Stimulated activated CD4-positive, alpha-beta T cell treated with anti-CD3 and anti-CD28 coated beads, Interleukin-1b, Interleukin-23, amount 100 ng/mL, for 24 hours (primary cell): Measurements from ENCODE around the gene STX7.

Source experiments
- DNase-seq, 4 experiments: peaks; one replicate each; pipeline ENCODE4 v3.0.0-alpha.2; 2020; ENCODE audit warnings: low read depth in 4 of 4, low spot score in 1 of 4

Gene STX7

GRCh38 chr6:132478266-132478665, 34.6 kb downstream of the STX7 start:
- DNase-seq, result no peak

DNA sequence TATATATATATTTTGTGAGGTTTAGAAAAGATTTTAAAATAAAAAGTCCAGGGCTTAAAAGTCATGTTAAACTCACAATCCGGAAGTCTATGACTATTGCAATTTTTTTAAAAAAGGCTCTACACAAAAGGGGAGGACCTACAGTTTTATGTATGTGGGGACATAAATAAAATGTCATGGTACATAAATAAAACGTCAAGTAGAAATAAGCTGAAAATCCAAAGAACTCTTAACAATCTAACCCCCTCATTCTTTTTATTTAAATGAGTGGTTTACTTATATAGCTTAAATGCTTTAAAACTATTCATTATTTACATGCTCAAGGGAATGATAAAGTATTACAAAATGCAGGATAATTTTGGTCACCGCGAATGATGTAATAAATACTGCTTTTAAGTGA, 36.2 kb downstream of the STX7 start:
- no peak for DNase-seq

GRCh38 chr6:132475925-132476324, 37.0 kb downstream of the STX7 start:
- no peak for DNase-seq

DNA sequence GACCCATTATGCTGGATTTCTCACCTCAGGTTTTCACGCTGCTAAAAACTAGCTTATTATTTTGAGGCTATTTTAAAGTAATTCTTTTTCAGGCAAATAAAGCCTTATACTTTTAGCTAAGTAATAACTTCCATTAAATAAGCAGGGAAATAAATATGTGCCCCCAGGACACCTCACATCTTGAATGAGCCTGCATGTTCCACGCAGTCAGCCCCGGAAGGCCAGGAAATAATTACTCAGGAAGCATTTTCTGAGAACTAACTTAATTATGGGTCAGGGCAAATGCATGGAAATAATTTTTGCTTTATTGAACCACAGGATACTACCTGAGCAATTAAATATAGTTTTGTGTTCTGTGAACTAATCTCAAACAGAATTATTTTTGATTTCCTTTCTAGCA, 41.1 kb downstream of the STX7 start:
- DNase-seq, result no peak

GRCh38 chr6:132466952-132467351, 46.0 kb downstream of the STX7 start:
- no peak for DNase-seq

- no peak for DNase-seq
Measured at GRCh38 chr6:132465530-132466485, 47.1 kb downstream of the STX7 start.

- no peak for DNase-seq
Measured at GRCh38 chr6:132464538-132465256, 48.2 kb downstream of the STX7 start.

- DNase-seq, result no peak
Measured at GRCh38 chr6:132461958-132462357, 51.0 kb downstream of the STX7 start.

DNA sequence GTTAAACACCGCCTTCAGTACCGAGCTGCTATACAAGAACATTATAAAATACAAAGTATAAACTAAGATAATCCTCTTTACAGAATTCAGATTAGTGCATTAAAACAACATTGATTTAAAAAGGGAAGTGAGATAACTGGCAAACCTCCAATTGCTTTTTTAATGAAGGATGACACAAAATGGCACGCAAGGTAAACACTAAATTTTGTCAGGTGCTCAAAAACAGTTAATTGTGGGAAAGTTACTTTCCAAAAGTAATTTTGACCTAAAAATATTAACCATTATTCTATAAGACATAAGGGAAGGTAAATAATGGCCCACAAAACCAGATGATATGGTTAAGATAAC, 53.3 kb downstream of the STX7 start:
- no peak for DNase-seq

DNA sequence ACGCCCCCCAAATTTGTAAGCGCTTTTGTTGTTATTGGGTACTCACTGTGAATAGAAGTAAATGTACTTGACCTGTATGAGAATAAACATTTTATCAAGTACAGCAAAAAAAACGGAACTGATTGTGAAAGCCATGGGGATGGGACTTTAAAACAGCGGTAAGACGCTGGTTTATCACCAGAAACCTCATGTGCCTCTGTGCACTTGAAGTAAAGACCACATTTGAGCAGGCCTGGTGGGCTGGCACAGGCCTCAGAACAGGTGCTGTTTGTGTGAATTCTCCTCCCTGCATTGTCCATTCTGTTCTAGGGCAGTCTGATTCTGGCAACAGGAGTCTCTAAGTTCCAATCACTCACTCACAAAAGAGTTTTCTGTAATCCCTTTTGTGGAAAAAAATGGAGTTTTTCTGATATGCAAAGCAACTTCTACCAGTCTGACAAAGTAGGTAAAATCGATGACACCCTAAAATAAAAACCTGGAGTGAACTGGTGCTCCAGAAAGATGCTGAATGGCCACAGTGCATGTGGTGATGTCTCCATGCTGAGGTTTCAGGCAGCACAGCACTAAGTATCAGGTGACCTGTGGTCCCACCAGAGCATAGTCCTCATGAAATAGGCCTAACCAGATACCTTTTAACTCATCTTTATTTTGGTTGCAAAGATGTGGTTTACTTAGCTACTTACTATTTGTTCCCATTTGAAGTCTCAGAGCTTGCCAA, 53.9 kb downstream of the STX7 start:
- DNase-seq, result no peak

DNA sequence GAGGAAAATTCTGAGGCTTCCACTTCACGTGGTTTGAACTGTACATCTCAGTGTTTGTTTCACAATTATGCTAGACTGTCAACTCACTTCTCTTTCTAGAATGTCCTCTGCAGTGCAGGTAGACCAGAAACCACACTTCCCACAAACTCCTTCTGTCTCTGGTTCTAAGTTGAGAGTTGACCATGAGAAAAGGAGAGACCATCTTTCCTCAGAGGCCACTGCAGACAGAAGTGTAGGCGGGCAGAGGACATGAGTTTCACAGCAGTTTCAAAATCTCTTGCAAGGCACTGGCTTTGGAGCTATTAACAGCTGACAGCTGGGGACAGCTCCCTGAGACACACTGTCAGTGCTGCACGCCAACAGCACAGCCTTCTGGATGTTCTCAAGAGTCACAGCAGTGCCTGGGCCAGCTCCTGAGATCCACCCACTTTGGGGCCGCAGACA, 56.2 kb downstream of the STX7 start:
- DNase-seq, result no peak

DNA sequence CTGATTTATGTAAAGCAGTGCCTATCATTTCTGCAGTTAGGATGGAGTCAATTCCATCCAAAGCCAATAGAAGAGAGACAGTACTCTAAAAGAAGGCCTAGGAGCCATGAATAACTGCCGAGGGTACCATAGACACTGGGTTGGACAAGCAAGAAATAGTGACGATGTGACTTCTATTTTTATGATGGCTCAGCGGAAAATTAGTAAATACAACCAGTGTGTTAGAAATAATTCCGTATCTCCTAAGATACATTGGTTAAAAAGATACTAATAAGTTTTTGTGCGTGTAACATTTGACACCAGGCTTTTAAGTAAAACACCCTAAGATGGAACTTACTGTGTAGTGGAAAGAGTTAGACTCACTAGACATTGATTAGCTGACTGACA, 66.1 kb downstream of the STX7 start:
- DNase-seq, result no peak

- no peak for DNase-seq
Measured at GRCh38 chr6:132446141-132446854, 66.6 kb downstream of the STX7 start.

DNA sequence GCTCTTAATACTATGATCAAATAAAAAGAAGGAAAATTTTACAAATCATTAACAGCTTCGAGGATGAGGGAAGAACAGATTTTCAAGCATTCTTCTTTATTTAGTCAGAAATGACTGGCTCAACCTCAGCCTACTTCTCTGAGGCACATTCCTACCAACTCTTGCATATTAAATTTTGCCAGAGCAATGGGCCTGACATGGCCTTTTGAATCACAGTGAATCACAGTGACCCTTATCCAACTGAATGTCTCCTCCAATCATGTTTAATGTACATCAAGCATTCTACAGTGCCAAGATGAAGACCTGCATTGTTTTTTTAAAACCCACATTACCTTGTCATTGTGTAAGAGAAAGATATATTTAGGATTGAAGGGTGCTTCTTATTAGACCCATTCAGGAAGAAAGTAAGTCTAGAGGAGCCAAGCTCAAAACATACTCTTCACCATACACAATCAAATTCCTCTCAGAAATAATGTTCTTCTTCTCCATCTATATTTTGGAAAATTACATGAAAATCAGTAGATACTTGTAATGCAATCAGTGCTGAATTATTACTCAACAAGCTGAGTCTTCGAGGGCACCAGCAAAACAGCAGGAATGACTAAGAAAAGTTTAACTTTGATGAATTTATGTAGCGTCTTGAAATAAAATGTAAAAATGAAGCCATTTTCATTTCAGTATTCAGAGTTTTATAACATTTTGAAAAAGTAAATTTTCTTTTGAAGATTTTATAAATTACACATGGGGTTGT, 67.5 kb downstream of the STX7 start:
- DNase-seq, result no peak

GRCh38 chr6:132443206-132443605, 69.7 kb downstream of the STX7 start:
- DNase-seq, result no peak

- no peak for DNase-seq
Measured at GRCh38 chr6:132430110-132430509, 82.8 kb downstream of the STX7 start.

DNA sequence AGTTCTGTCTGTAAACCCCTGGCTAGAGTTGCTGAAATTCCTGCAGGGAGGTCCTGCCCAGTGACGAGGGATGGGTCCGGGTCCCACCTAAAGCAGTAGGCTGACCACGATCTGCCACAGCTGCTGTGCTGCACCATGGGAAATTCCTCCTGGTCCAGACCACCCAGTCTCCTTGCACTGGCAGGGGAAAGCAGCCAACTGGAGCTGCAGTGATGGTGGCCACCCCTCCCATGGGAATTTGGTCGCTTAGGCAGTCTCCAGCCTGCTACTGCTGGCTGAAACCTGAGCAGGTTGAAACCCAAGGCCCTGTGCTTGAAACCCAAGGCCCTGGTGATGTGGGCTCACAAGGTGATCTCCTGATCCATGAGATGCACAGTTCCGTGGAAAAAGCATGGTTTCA, 87.7 kb downstream of the STX7 start:
- DNase-seq, result no peak

DNA sequence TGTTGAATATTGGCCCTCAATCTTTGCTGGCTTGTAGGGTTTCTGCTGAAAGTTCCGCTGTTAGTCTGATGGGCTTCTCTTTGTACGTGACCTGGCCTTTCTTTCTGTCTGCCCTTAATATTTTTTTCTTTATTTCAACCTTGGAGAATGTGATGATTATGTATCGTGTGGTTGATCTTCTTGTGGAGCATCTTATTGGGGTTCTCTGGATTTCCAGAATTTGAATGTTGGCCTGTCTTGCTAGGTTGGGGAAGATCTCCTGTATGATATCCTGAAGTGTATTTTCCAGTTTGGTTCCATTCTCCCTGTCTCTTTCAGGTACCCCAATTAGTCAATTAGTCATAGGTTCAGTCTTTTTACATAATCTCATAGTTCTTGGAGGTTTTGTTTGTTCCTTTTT, 89.1 kb downstream of the STX7 start:
- DNase-seq, result no peak

DNA sequence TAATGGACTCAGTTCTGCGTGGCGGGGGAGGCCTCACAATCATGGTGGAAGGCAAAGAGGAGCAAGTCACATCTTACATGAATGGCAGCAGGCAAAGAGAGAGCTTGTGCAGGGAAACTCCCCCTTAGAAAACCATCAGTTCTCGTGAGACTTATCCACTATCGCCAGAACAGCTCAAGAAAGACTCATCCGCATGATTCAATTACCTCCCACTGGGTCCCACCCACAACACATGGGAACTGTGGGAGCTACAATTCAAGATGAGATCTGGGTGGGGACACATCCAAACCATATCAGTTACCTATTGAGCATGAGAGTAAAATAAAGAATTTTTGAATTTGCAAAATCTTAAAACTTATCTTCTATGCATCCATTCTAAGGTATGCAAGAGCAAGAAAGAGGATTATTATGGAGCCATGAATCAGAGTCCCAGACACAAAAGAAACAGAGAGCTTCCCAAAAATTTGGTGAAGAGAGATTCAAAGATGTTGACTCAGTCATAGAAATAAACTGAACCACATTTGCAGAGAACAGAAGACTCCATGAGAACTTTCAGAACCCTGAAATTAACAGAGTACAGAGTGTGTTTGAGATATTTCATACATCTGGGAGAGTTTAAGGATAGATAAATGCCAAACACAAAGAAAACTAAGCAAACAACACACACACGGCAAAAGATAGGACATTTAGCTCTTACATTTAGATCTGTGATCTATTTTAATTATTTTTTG, 94.5 kb downstream of the STX7 start:
- DNase-seq, result no peak

DNA sequence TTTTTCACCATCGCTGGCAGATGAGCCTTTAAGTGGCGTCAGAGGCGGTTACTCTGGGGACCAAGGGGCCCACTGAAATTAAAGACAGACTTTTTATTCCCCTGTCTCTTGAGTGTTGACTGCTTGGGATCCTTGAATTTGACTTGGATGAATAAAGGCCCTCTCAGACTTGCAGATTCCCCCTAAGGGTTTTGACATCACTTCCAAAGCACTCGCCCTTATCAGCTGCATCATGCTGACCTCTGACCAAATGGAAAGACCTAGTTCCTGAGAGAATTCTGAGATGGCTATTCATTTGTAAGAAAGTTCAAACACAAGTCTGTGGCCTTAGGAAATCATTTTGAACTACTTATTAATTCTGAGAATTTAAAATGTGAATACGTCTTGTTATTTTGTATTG, 98.2 kb downstream of the STX7 start:
- DNase-seq, result no peak
